SU-DHL-6 (cell line): ENCODE results near the gene ZNF543.

Experiments
- EZH2phosphoT487 ChIP-seq: fragments of 200-600 bp; sonication (generic), shearing (Covaris generic); conservative IDR thresholded peaks from 2 replicates; pipeline ENCODE4 v1.6.1; 2018; ENCODE audit warnings: mild to moderate bottlenecking, antibody characterized with exemption, low read length, moderate library complexity, mixed read lengths
- TF ChIP-seq, protein P1 (sequence below): fragments of 200-600 bp; sonication (generic); IDR thresholded peaks from one replicate; pipeline ENCODE4 v1.5.1; 2017; ENCODE audit warnings: antibody characterized with exemption, mild to moderate bottlenecking, low read length, moderate library complexity; ENCODE audit not compliant: insufficient read depth, poor library complexity, severe bottlenecking

DNA sequence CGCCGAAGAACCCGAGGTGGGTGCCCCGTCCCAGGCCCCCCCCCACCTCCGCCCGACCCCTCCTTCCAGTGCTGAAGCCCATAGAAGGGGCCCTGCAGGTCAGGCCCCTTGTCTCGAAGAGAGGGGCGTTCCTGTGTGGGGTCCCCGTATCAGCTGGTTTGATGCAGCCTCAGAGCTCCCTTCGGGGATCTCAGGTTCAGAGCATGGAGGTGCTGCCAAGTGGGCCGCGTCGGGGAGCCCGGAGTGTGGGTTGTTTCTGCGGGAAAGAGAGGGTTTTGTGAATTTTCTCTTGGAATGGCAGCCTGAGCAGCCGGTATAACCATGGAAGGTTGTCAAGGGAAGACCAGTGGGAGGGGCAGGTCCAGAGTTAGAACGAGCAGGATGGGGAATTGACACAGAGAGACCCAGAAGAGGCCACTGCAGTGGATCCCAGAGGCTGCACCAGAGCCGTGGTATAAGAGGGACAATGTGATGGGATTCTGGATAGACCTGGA, 43.5 kb downstream of the ZNF543 start:
- TF ChIP-seq, protein P1, sequence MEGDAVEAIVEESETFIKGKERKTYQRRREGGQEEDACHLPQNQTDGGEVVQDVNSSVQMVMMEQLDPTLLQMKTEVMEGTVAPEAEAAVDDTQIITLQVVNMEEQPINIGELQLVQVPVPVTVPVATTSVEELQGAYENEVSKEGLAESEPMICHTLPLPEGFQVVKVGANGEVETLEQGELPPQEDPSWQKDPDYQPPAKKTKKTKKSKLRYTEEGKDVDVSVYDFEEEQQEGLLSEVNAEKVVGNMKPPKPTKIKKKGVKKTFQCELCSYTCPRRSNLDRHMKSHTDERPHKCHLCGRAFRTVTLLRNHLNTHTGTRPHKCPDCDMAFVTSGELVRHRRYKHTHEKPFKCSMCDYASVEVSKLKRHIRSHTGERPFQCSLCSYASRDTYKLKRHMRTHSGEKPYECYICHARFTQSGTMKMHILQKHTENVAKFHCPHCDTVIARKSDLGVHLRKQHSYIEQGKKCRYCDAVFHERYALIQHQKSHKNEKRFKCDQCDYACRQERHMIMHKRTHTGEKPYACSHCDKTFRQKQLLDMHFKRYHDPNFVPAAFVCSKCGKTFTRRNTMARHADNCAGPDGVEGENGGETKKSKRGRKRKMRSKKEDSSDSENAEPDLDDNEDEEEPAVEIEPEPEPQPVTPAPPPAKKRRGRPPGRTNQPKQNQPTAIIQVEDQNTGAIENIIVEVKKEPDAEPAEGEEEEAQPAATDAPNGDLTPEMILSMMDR = no peak
- TF ChIP-seq EZH2phosphoT487 = no peak
